Uterus (tissue), 4 donors: ENCODE data around the gene EFEMP1. TPM values are rescaled to one million over a fixed set of nuclear protein-coding genes. Genes with fewer than 3 reads are reported as not detected.

Experiments used
- DNase-seq, 2 donors: peaks; one replicate each; pipeline ENCODE4 v3.0.0-alpha.2; 2019 to 2020
- H3K27ac ChIP-seq, 2 donors: fragments of 200-600 bp; sonication (generic); 1 replicate in 1 of 2; 2 replicates in 1 of 2; pipeline ENCODE4 v1.5.1; 2016 to 2018
- H3K27me3 ChIP-seq, 2 donors: fragments of 200-600 bp; sonication (generic); one replicate each; pipeline ENCODE4 v1.5.1; 2018 to 2019; ENCODE audit warnings: control low read depth in 1 of 2
- H3K36me3 ChIP-seq, 2 donors: fragments of 200-600 bp; sonication (generic); one replicate each; pipeline ENCODE4 v1.5.1; 2019; ENCODE audit warnings: control low read depth in 1 of 2
- H3K4me1 ChIP-seq, 2 donors: fragments of 200-600 bp; sonication (generic); one replicate each; pipeline ENCODE4 v1.5.1; 2018 to 2019; ENCODE audit warnings: control low read depth in 1 of 2
- H3K4me3 ChIP-seq, 2 donors: fragments of 200-600 bp; sonication (generic); 1 replicate in 1 of 2; 2 replicates in 1 of 2; pipeline ENCODE4 v1.5.1; 2018 to 2019; ENCODE audit warnings: mild to moderate bottlenecking in 1 of 2
- H3K9me3 ChIP-seq, 2 donors: fragments of 200-600 bp; sonication (generic); one replicate each; pipeline ENCODE4 v1.5.1; 2019; ENCODE audit warnings: control low read depth in 1 of 2
- CTCF ChIP-seq, 4 experiments: fragments of 200-600 bp in 2 of 4; fragments of 450-650 bp in 2 of 4; sonication (generic) in 2 of 4; IDR thresholded peaks; one replicate each; pipeline ENCODE4 v1.5.1; 2016 to 2019; ENCODE audit warnings: antibody characterized with exemption in 4 of 4, mild to moderate bottlenecking in 2 of 4, moderate library complexity in 1 of 4
- POLR2A ChIP-seq, 2 donors: fragments of 450-650 bp; IDR thresholded peaks; one replicate each; pipeline ENCODE4 v1.6.1; 2016; ENCODE audit warnings: antibody characterized with exemption in 2 of 2, mild to moderate bottlenecking in 1 of 2, moderate library complexity in 1 of 2
- intact Hi-C: fragments of 100-400 bp; cut with DNase I; formaldehyde crosslinking; loops from one replicate; pipeline ENCODE4 v1.15.1; 2023; ENCODE audit warnings: low total_unique reads
- total RNA-seq, 4 donors: library from RNA; depleted of rRNA in 3 of 4; stranded (reverse); fragments of >200 nt in 3 of 4; gene quantifications; one replicate each; pipeline versions ENCODE4 v1.1.0 to v1.2.4, GENCODE V29; 2014 to 2023
- donor health status: DM: yes; HTN: yes; CAD: no.

EFEMP1 gene
- total RNA-seq, 4 donors from 2014 or later, result 57.0 to 513 (median 250) TPM

- intact Hi-C loops, result no loop called here
- TF ChIP-seq CTCF (IDR thresholded peaks at IDR 0.05), result no peak
- TF ChIP-seq POLR2A (IDR thresholded peaks at IDR 0.05), result no peak
- Histone ChIP-seq H3K9me3 (no peaks in the 10 kb centered on the region), H3K4me3 (no peak overlapping the region), H3K27ac (no peak overlapping the region), H3K36me3 (no peaks in the 10 kb centered on the region), H3K27me3 (no peaks in the 10 kb centered on the region), H3K4me1 (no peaks in the 10 kb centered on the region)
- DNase-seq, result no peak
Measured at GRCh38 chr2:55926246-55926645, 2.7 kb upstream of the EFEMP1 start.

GRCh38 chr2:55923982-55924321 lies 370 bp upstream of the EFEMP1 start:
- TF ChIP-seq CTCF (IDR thresholded peaks at IDR 0.05), result no peak
- no peak for TF ChIP-seq POLR2A (IDR thresholded peaks at IDR 0.05)
- no peak for DNase-seq
- intact Hi-C loops, result no loop called here

GRCh38 chr2:55922291-55922907 lies 1.2 kb downstream of the EFEMP1 start:
- intact Hi-C loops, result no loop called here
- DNase-seq, result peak; percentile 25 to 49
- TF ChIP-seq CTCF (IDR thresholded peaks at IDR 0.05), result no peak
- TF ChIP-seq POLR2A (IDR thresholded peaks at IDR 0.05), result no peak
- H3K4me1 ChIP-seq, result no peaks in the 10 kb centered on the region
- H3K9me3 ChIP-seq, result no peaks in the 10 kb centered on the region
- no peaks in the 10 kb centered on the region for H3K36me3 ChIP-seq
- H3K4me3 ChIP-seq, result peak overlapping the region; percentile 73 to 77
- no peaks in the 10 kb centered on the region for H3K27me3 ChIP-seq
- H3K27ac ChIP-seq, result peak overlapping the region; percentile 82 to 88

More at GRCh38 chr2:55923982-55924321, 370 bp upstream of the EFEMP1 start:
- H3K4me3 ChIP-seq, result peak overlapping the region; percentile 73 to 77
- H3K27ac ChIP-seq, result peak overlapping the region; percentile 82 to 88
- H3K36me3 ChIP-seq, result no peaks in the 10 kb centered on the region
- H3K9me3 ChIP-seq, result no peaks in the 10 kb centered on the region
- no peaks in the 10 kb centered on the region for H3K4me1 ChIP-seq
- no peaks in the 10 kb centered on the region for H3K27me3 ChIP-seq

- no peaks in the 10 kb centered on the region for H3K4me1 ChIP-seq
- no peak overlapping the region for H3K27ac ChIP-seq
- H3K4me3 ChIP-seq, result no peak overlapping the region
Measured at GRCh38 chr2:55919574-55919973, 4.0 kb downstream of the EFEMP1 start.

GRCh38 chr2:55918856-55919255 lies 4.7 kb downstream of the EFEMP1 start:
- no peak overlapping the region for H3K4me3 ChIP-seq
- H3K9me3 ChIP-seq, result no peaks in the 10 kb centered on the region
- no peaks in the 10 kb centered on the region for H3K4me1 ChIP-seq
- no peak overlapping the region for H3K27ac ChIP-seq
- no peak for TF ChIP-seq POLR2A (IDR thresholded peaks at IDR 0.05)
- TF ChIP-seq CTCF (IDR thresholded peaks at IDR 0.05), result no peak
- intact Hi-C loops, result no loop called here
- H3K27me3 ChIP-seq, result no peaks in the 10 kb centered on the region
- H3K36me3 ChIP-seq, result peaks cover 0 to 2% of the 10 kb centered on the region in 2 donors
- no peak for DNase-seq

More at GRCh38 chr2:55919574-55919973, 4.0 kb downstream of the EFEMP1 start:
- intact Hi-C loops, result no loop called here
- H3K36me3 ChIP-seq, result no peaks in the 10 kb centered on the region
- no peak for DNase-seq
- H3K27me3 ChIP-seq, result no peaks in the 10 kb centered on the region
- no peaks in the 10 kb centered on the region for H3K9me3 ChIP-seq
- no peak for TF ChIP-seq CTCF (IDR thresholded peaks at IDR 0.05)
- no peak for TF ChIP-seq POLR2A (IDR thresholded peaks at IDR 0.05)
